Smooth muscle cell (in vitro differentiated cells): ENCODE data around the gene NUP133. TPM values are rescaled to one million over a fixed set of nuclear protein-coding genes. Genes with fewer than 3 reads are reported as not detected.

Experiments used
- DNase-seq: peaks from one replicate; lab custom pipeline; 2025; ENCODE audit not compliant: unreplicated experiment; lab: John Stamatoyannopoulos, UW
- H2AFZ ChIP-seq: fragments of 200-600 bp; sonication (generic); 2 replicates; pipeline ENCODE4 v1.6.0; 2016; ENCODE audit warnings: antibody characterized with exemption, low read depth, mild to moderate bottlenecking
- H3F3A ChIP-seq: fragments of 200-600 bp; sonication (generic); 2 replicates; pipeline ENCODE4 v1.6.0; 2017; ENCODE audit warnings: antibody characterized with exemption, low read depth
- H3K27ac ChIP-seq: fragments of 200-600 bp; sonication (generic); 2 replicates; pipeline ENCODE4 v1.5.1; 2016; ENCODE audit warnings: low read depth, mild to moderate bottlenecking
- H3K27me3 ChIP-seq: fragments of 200-600 bp; sonication (generic); 2 replicates; pipeline ENCODE4 v1.6.1; 2016; ENCODE audit warnings: low read depth, mild to moderate bottlenecking
- H3K36me3 ChIP-seq: fragments of 200-600 bp; sonication (generic); 2 replicates; pipeline ENCODE4 v1.5.1; 2016; ENCODE audit warnings: low read depth
- H3K4me1 ChIP-seq: fragments of 200-600 bp; sonication (generic); 2 replicates; pipeline ENCODE4 v1.5.1; 2016; ENCODE audit warnings: low read depth
- H3K4me2 ChIP-seq: fragments of 200-600 bp; sonication (generic); 2 replicates; pipeline ENCODE4 v1.6.0; 2016; ENCODE audit warnings: mild to moderate bottlenecking
- H3K4me3 ChIP-seq: fragments of 200-600 bp; sonication (generic); 2 replicates; pipeline ENCODE4 v1.5.1; 2016; ENCODE audit warnings: mild to moderate bottlenecking
- H3K79me2 ChIP-seq: fragments of 200-600 bp; sonication (generic); 2 replicates; pipeline ENCODE4 v1.6.0; 2016; ENCODE audit warnings: low read depth, mild to moderate bottlenecking
- H3K9ac ChIP-seq: fragments of 200-600 bp; sonication (generic); 2 replicates; pipeline ENCODE4 v1.6.0; 2016; ENCODE audit warnings: low read depth
- H3K9me3 ChIP-seq: fragments of 200-600 bp; sonication (generic); replicated peaks from 2 replicates; pipeline ENCODE4 v1.5.1; 2016; ENCODE audit warnings: low read depth
- H4K20me1 ChIP-seq: fragments of 200-600 bp; sonication (generic); 2 replicates; pipeline ENCODE4 v1.6.0; 2016; ENCODE audit warnings: low read depth
- CTCF ChIP-seq: fragments of 200-600 bp; sonication (generic); IDR thresholded peaks from 2 replicates; pipeline ENCODE4 v1.5.1; 2017; ENCODE audit warnings: borderline replicate concordance, mild to moderate bottlenecking, antibody characterized with exemption; ENCODE audit not compliant: insufficient read depth, poor library complexity, severe bottlenecking
- WGBS: methylation state at CpG from one replicate; pipeline ENCODE4 v1.1.7; 2016; ENCODE audit warnings: low lambda C conversion rate; 5-methylcytosine and 5-hydroxymethylcytosine counted together
- polyA plus RNA-seq: library from polyadenylated mRNA; unstranded; fragments of >200 nt; fragmentation: Nextera tagmentation; extraction: Ambion mirVana; gene quantifications from 2 replicates; pipeline ENCODE4 v1.2.1, GENCODE V29; 2016
- total RNA-seq: library from RNA; depleted of rRNA; stranded (reverse); fragments of >200 nt; gene quantifications from 2 replicates; pipeline ENCODE4 v1.2.3, GENCODE V29; 2014

Gene NUP133
- total and polyA plus RNA-seq, 2 experiments from 2014 or later: 15.5 to 40.0 TPM

GRCh38 chr1:229495782-229496181 is 12.4 kb downstream of the NUP133 start:
- H3K4me3 ChIP-seq: no peak overlapping the region
- no peaks in the 10 kb centered on the region for H3K4me1 ChIP-seq
- no peak for TF ChIP-seq CTCF
- peaks cover 22% of the 10 kb centered on the region for H3K36me3 ChIP-seq
- H3K27ac ChIP-seq: no peak overlapping the region
- H3K9me3 ChIP-seq: no peaks in the 10 kb centered on the region
- no peaks in the 10 kb centered on the region for H4K20me1 ChIP-seq
- H3K9ac ChIP-seq: no peak overlapping the region
- no peak overlapping the region for H2AFZ ChIP-seq
- H3K79me2 ChIP-seq: no peaks in the 10 kb centered on the region
- no peaks in the 10 kb centered on the region for H3F3A ChIP-seq
- WGBS: 83% methylated on average over 2 of the region's 2 CpGs
- H3K4me2 ChIP-seq: no peak overlapping the region
- no peak for DNase-seq
- H3K27me3 ChIP-seq: no peaks in the 10 kb centered on the region

DNA sequence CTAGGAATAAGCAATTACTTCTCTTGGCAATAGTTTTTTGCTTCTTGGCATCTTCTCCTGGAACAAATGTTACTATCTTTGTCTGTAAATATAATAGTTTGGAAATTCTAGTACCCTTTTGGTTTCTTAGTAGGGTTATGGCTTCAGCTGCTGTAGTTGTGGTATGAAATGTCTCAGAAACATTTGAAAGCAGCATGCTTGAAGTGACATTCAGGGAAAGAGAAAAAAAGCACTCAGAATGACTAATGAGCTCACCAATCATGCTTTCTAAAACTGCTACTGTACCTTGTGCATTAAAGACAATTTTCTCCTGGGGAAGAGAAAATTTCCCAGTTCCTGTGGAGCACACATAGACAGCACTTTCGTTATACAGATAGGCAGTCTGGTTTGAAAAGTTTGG is 21.0 kb downstream of the NUP133 start:
- TF ChIP-seq CTCF: no peak
- Histone ChIP-seq H3K4me2 (no peak overlapping the region), H3K27me3 (no peaks in the 10 kb centered on the region), H3K9me3 (no peaks in the 10 kb centered on the region), H3K9ac (no peak overlapping the region), H2AFZ (no peak overlapping the region), H3K4me1 (no peaks in the 10 kb centered on the region), H3F3A (peaks cover 14% of the 10 kb centered on the region), H3K27ac (no peak overlapping the region), H3K4me3 (no peak overlapping the region), H3K36me3 (peaks cover 23% of the 10 kb centered on the region), H3K79me2 (no peaks in the 10 kb centered on the region), H4K20me1 (no peaks in the 10 kb centered on the region)
- 100% methylated on average over 1 of the region's 1 CpG for WGBS
- no peak for DNase-seq

GRCh38 chr1:229485318-229485717 is 22.8 kb downstream of the NUP133 start:
- H3K27ac ChIP-seq: no peak overlapping the region
- H4K20me1 ChIP-seq: peaks cover 3% of the 10 kb centered on the region
- H3K9me3 ChIP-seq: no peaks in the 10 kb centered on the region
- H3K27me3 ChIP-seq: no peaks in the 10 kb centered on the region
- no peak for TF ChIP-seq CTCF
- H3K9ac ChIP-seq: no peak overlapping the region
- H3F3A ChIP-seq: peaks cover 15% of the 10 kb centered on the region
- H3K79me2 ChIP-seq: no peaks in the 10 kb centered on the region
- no peak overlapping the region for H3K4me3 ChIP-seq
- no peak overlapping the region for H3K4me2 ChIP-seq
- H3K4me1 ChIP-seq: no peaks in the 10 kb centered on the region
- DNase-seq: no peak
- 100% methylated on average over 1 of the region's 1 CpG for WGBS
- H3K36me3 ChIP-seq: peaks cover 23% of the 10 kb centered on the region
- no peak overlapping the region for H2AFZ ChIP-seq

DNA sequence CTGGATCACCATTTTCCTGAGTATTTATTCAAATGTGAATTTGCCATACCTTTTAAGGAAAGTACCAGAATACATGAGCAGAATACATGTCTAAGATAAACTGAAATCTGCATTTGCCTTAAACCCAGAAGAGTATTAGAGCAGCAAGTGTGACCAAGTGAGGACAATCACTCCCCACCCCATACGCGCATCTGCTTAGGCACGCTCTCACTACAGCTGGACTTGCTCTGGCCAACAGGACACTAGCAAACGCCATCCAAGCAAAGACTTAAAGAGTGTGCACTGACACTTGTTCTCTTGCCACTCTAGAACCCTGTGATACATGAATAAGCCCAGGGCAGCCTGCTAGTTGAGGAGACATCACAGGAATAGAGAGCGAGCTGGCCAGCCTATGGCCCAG is 25.6 kb downstream of the NUP133 start:
- Histone ChIP-seq H4K20me1 (peaks cover 11% of the 10 kb centered on the region), H3F3A (peaks cover 18% of the 10 kb centered on the region), H2AFZ (no peak overlapping the region), H3K4me2 (no peak overlapping the region), H3K27me3 (no peaks in the 10 kb centered on the region), H3K9ac (no peak overlapping the region), H3K36me3 (peaks cover 20% of the 10 kb centered on the region), H3K27ac (no peak overlapping the region), H3K79me2 (no peaks in the 10 kb centered on the region), H3K4me3 (no peak overlapping the region), H3K9me3 (no peaks in the 10 kb centered on the region), H3K4me1 (no peaks in the 10 kb centered on the region)
- 95% methylated on average over 5 of the region's 5 CpGs for WGBS
- no peak for DNase-seq
- TF ChIP-seq CTCF: no peak
